Esophagus squamous epithelium (tissue), 4 donors: ENCODE results near the gene RAD51AP1.

ENCODE experiments used
- POLR2A ChIP-seq, 4 donors: fragments of 450-650 bp; IDR thresholded peaks; one replicate each; pipeline ENCODE4 v1.6.1; 2017; ENCODE audit warnings: antibody characterized with exemption in 4 of 4, mild to moderate bottlenecking in 4 of 4, moderate library complexity in 3 of 4
- TF ChIP-seq, protein P1 (sequence below), 6 experiments: fragments of 450-650 bp in 4 of 6; fragments of 200-600 bp in 2 of 6; sonication (generic) in 2 of 6; IDR thresholded peaks; one replicate each; pipeline ENCODE4 v1.5.1; 2016 to 2019; ENCODE audit warnings: antibody characterized with exemption in 6 of 6, mild to moderate bottlenecking in 4 of 6, moderate library complexity in 4 of 6

DNA sequence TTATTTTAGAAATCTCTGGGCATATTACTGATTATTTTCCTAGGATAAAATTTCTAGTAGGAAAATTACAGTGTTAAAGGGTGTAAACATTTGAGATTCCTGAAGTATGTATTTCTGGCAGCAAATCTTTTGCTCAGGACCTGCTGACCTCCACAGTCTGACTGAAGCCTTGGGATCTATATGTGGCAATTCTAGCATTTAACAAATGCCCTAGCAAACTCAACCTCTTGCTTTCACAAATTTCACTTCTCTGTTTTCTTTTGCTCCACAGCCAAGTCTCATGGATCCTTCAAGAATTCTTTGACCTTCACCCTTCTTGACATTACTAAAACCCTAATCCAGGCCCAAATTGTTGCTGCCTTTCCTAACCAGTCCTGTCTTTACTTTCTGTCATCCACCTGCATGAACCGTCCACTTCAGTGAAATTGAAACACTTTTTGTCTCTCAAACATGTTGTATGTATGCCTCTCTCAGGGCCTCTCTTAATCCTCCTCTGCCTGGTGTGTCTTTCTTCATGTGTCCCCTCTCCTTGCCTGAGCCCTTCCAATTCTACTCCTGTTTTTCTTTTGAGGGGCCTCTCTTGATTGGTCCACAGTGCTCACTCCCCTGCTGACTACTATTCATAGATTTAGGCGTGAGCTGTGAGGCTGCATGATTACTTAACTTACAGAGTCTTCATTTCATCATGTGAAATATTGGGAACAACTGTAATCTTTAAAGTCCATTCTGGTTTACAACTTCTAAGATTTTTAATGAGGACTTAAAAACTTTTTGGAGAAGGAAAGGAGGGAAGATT is 18.2 kb downstream of the RAD51AP1 start:
- TF ChIP-seq, protein P1, sequence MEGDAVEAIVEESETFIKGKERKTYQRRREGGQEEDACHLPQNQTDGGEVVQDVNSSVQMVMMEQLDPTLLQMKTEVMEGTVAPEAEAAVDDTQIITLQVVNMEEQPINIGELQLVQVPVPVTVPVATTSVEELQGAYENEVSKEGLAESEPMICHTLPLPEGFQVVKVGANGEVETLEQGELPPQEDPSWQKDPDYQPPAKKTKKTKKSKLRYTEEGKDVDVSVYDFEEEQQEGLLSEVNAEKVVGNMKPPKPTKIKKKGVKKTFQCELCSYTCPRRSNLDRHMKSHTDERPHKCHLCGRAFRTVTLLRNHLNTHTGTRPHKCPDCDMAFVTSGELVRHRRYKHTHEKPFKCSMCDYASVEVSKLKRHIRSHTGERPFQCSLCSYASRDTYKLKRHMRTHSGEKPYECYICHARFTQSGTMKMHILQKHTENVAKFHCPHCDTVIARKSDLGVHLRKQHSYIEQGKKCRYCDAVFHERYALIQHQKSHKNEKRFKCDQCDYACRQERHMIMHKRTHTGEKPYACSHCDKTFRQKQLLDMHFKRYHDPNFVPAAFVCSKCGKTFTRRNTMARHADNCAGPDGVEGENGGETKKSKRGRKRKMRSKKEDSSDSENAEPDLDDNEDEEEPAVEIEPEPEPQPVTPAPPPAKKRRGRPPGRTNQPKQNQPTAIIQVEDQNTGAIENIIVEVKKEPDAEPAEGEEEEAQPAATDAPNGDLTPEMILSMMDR (IDR thresholded peaks at IDR 0.05) = no peak
- TF ChIP-seq POLR2A (IDR thresholded peaks at IDR 0.05) = no peak
